HCEC 1CT (cell line): ENCODE measurements around the gene FMNL2.
A peak's percentile ranks its signal among the peaks of the same experiment; 100 is the strongest.
"Not testable (repeated sequence)": the region's sequence is repeated elsewhere in the genome, so short reads cannot be mapped to it uniquely, and the experiment has no call there.

Experiments
- DNase-seq: peaks from one replicate; pipeline ENCODE4 v3.0.0-alpha.2; 2017

The FMNL2 gene

DNA sequence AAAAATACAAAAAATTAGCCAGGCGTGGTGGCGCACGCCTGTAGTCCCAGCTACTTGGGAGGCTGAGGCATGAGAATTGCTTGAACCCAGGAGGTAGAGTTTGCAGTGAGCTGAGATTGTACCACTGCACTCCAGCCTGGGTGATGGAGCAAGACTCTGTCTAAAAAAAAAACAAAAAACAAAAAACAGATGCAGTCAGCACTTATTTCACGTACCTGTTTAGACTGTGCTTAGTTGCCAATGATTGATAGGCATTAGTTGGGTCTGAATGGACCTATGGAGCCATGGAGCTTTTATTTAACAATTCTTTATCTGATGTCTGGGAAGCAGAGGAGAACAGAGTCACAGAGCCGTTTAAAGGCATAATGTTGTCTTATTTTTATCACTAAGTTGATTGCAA is 139.5 kb downstream of the FMNL2 start:
- not testable (repeated sequence) for DNase-seq

DNA sequence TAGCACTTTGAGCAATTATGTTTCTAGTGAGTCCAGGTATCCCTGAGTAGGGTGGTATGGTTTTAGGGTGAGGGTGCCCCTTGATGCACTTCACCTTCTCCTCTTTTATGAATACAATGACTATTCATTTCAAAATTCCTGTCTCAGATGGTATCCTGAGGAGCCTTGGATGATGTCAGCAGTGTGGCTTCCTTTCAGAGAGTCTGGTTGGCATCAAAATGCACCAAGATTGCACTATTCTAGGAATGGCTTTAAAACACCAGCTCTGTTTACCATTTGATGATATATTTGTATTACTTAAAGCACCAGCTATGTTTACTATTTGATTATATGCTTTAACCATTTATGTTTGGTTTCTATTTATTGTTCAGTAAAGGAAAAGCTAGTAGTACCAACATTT is 141.0 kb downstream of the FMNL2 start:
- no peak for DNase-seq

DNA sequence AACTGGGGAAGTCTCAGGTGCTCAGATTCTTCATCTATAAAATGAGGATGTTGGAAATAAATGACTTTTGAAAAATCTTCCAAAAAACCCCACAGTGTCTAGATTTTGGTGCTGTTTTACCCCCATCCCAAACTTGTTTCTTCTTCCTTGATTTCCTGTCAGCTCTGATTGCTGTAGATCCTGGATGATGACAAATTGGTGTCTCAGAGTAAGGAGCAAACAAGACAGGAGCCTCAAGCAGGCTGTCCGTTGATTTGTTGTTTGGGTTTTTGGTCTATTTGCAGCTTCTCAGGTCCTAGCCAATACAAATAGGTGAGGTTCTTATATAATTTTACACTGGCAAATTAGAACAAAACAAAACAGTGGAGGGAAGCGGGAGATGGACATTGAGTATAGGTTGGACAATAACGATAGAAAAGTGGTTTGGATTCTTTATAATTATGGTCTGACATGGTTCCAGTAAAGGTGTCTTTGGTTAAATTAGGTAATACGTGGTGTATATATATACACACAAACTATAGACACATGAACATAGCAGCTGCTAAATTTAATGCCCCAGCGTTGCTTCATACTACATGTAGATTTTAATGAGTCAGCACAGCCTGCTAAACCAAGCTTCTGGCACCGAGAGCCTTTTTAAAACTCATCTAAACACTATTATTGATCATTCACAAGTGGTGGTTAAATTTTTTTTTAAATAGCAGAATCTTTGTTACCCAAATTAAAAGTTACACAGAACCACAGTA is 142.5 kb downstream of the FMNL2 start:
- DNase-seq: peak; percentile 66

DNA sequence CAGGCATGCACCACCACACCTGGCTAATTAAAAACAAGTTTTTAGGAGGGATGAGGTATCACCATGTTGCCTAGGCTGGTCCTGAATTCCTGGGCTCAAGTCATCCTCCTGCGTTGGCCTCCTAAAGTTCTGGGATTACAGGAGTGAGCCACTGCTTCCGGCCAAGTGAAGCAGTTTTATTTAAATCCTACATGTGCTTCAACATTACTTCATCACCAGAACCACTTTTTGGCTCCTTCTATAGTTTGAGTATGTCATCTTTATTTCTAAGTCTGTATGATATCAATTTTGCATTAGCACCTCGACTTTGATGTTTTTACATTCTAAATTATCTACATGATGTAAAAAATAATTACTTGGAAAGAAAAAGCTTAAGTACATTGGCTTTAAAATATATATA is 144.3 kb downstream of the FMNL2 start:
- DNase-seq: no peak

DNA sequence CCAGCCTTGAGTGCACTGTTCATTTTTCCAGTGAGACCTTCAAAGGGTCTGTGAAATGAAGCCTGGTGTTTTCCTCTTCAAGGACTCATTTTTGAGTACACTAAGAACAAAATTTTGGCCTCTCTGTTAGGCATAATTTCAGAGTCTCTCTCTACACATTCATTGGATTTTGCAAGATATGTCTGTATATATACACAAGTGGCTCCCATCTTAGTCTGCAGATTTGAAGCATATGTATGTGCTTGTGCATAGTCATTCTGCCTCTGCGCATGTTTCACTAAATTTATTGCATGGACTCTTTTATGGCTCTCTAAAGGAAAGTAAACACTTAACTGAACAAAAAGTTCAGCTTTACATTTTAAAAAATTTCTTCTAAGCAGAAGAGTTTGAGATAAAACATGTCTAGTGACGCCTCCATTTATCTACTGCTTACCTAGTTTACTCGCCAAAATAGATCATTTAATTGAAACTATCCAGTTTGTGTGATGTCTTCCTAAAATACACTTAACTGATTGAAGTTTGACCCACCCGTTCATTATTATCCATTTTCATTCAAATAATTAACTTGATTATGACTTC is 145.9 kb downstream of the FMNL2 start:
- no peak for DNase-seq

DNA sequence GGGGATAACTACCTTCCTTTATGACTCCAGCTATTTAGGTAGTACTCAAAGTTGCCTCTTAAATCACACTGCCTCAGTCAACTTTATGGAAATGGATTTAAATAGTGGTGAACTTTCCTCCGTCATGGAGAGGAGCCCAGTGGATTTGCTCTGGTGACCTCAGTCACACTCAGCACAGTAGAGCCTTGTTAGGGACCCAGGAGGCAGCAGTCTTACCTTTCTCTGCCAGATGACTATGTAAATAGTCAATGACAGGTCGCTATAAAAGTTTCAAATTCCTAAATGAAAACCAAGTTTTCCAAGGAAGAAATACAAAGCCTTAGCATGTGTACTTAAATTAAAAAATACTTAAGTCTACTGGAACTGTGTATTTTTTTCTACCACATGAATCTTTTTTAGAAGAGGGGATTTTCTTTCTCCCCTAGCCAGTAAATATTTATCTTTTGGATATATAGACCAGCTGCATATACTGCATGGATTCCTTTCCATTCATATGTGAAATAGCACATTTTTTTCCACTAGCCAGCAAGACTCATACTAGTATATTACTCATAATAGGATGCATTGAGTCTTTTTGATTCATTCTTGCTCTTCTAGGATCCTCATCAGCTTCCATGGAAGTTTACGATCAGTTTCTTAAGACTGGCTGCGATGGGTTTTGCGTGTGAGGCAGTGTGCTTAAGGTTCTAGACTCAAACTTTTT is 147.1 kb downstream of the FMNL2 start:
- DNase-seq: no peak

DNA sequence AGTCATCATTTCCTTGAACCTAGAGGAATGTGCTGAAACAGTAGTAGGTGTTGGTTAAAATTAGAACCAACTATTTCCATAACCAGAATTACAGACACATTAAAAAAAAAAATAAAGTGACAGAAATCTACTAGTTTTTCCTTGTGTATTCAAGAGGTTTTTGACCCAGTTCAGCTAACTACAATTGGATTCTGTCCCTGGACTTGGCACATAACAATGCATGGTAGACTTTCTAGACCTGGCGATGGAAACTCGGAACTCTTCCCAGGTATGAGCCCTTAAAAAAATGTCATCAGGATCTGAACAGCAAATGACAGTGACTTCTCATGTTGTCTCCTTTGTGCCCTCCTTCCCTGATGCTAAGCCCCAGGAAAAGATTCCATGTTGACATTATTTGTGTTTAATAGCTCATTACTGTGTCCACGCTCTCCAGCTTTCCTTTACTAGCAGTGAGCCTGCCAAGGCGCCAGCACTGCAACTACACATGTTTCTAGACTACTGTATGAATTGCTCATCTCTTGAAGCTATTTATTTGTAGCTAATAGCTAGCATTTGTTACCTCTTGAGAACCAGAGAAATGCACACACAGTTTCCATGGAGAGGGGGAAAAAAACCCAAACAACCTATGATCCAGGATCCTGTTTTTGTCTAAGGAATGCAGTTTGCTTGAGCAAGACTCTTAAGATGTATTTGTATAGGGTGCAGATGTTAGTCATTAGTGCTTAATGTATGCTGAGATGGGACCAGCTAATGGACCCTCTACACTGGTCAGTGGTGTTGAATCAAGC is 148.5 kb downstream of the FMNL2 start:
- no peak for DNase-seq

DNA sequence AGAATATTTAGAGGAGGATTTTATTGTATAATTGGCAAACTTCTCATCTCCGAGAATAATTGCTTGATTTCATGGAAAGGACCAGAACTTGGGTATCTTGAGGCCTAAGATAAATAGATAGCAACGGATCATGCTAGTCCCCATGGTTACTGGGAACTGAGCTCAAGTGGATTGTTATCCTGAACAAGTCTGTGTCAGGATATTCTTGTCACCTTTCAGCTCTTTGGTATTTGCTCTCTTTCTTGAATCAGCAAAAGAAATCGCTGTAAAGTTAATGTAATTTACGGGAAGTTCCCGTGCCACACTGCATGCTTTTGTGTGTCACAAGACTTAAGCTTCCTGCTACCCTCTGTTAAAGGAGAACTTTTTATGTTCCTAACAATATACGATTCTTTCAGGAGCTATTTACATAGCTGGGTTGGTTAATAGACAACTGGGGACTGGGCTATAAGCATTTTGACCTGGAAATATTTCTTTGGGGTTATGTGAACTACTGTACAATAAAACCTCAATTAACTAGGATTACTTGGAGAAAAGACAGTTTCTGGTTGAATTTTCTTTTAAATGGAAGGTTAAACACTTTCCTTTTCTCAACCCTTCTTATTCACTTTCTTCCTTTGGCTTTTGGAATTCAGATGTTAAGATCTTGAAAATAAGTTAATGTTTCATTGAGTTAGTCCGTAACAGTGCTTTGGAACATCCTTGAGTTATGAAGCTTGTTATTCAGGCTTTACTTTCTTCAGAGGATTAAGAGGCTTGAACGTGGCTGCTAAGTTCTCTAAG is 151.2 kb downstream of the FMNL2 start:
- no peak for DNase-seq

DNA sequence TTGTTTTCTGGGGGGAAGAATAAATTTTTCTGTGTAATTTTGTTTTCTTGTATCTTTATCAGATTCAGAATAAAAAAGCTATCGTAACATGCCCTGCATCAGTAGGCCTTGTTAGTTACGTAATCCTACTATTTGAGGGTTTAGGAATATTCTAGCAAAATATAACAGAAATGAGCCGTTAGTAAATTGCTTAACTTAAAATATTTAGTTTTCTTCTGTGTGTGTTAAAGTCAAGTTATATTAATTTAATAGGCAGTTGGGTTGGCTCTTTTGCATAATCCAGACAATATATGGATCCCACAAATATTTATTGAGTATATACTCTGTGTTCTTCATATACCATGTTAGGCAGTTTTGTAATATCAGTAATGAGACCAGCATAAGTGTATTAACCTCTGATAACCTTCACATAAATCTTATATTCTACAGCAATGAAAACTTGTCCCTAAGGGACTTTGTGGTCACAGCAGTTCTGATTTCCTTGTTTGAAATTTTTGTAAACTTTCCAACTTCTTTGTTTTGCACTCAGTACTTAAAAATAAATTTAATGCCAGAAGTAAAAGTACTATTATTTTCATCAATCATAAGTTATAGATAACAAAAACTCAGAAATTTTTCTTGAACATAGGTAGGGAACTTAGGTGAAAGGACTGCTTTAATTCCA is 151.9 kb downstream of the FMNL2 start:
- no peak for DNase-seq

DNA sequence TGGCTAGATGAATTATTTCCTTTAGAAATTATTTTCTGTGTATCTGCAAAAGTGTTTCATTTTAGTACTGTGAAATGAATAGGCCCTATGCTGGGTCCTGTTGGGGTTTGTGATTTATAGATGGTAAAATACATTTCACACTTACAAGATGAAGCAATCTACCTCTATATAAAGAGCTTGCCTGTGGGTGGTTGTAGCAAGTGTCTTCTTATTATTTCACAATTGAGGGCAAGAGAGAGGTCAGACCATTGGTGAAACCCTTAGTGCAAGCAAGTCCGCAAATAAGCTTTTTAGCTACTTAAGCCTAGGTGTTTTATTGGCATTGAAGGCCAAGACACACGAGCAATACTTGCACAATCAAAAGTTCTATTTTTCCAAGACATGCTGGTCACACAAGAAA is 153.1 kb downstream of the FMNL2 start:
- DNase-seq: no peak

DNA sequence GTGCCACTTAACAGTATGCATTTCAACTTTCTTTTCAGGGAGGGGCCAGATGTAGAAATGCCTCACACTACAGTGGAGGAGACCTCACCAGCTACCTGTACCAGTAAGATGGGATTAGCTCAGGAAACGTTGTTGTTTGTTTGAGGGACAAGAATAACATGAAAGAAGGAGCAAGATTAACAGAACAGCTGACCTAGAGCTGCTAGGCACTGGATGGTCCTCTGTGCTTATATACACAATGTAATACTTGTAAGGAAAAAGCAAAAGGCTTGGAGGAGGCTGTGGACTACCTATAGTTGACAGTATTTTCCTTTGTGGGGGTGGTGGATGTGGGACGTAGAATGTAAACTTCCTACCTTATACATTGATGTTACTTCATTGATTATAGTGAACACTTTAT is 154.4 kb downstream of the FMNL2 start:
- no peak for DNase-seq

DNA sequence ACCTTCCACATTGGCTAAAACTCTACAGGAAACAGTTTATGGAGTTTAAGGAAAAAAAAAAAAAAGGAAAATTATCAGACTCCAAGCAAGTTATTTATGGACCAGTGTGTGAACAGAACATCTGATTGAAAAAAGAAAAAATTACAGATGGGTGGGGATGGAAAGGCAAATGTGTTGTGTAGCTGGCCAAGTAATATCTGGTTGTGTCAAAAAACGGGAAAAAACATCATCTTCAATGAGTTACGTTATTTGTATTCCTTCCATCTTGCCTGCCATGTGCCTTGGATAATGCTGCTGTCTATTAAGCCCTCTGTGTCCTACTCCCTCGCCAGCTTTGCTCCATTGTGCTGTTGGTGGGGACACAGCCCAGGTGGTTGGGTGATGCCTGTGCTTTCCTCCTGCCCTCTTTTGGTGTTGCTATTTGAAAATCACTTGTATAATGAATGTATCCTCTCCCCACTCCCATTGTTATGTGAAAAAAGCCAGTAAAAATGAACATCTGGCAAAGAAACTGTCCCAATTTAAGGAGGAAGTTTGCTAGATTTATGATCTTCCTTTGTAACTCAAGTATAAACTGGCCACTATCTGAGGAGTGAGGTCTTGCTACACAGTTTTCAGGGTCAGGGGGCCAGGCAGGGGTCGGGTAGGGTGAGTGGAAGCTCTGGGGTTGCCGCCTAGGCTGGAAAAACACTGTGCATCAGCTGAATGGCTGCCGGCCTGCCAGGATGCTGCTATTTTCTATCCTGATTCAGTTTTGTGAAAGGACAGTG is 155.9 kb downstream of the FMNL2 start:
- no peak for DNase-seq

DNA sequence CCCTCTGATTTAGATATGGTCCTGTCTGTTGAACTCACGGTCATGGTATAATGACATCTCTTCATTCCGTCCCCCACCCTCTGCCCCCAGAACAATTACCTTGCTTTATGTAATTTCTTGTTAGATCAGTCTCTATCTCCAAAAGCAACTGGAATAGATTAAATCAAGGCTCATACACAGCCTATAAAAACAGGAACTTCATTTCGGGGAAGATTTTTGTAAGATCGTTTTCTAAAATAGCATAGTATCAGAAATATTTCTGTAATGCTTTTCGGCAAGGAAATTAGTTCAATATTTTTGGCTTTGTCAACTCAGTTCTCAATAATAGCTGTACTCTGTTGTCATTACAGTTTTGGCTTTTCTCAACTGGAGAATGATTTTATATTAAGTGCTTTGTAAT is 157.2 kb downstream of the FMNL2 start:
- no peak for DNase-seq

DNA sequence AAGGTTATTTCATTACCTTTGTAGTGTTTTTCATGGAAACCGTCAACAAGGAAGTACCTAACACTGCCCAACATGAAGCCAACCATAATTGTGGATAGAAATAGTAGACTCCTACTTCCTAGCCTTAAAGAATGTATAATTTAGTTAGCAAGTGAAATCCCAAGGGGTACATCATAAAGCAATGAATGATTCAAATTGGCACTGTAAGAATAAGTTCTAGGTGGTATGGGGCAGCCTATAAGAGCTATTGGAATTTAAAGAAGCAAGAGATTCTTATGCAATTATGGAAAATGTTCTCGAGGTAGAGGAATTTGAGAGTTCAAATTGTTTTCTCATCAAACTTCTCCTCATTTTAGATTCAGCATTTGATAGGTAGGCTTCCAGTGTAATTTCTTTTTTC is 157.9 kb downstream of the FMNL2 start:
- no peak for DNase-seq

DNA sequence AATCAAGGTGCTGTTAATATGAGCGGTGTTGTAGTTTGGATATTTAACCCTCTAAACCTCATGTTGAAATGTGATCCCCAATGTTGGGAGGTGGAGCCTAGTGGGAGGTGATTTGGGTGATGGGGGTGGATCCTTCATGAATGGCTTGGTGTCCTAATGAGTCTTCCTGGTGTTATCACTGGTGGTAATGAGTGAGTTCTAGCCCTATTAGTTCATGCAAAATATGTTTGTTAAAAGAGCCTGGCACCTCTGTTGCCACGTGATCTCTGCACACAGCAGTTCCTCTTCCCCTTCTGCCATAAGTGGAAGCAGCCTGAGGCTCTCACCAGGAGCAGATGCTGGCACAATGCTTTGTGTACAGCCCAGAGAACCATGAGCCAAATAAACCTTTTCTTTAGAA is 158.4 kb downstream of the FMNL2 start:
- no peak for DNase-seq

DNA sequence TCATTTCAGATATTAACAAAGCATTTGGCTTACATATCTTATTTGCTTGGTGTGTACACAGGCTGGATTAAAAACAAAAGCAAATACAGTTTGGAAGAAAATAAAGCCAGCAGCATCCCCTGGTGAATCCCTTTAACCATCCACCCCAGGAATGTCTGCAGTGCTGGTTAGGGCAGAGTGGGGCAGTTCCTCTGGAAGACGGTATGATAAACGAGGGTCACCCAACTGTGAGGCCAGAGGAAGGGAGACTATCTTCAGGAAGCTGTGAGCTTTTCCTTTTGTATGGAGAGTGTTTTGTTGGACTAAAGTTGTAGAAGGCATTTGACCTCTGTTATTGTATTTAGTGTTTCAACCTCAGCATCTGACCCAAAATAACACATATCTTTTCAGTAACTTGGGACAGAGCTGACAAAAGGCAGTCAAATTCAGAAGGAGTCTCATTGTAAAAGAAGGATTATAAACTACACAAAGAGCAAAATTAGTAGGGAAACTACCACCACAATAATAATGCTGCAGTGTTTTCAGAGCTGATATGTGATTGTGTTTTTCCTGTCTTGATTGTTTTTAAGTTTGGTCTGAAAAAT is 159.1 kb downstream of the FMNL2 start:
- no peak for DNase-seq

DNA sequence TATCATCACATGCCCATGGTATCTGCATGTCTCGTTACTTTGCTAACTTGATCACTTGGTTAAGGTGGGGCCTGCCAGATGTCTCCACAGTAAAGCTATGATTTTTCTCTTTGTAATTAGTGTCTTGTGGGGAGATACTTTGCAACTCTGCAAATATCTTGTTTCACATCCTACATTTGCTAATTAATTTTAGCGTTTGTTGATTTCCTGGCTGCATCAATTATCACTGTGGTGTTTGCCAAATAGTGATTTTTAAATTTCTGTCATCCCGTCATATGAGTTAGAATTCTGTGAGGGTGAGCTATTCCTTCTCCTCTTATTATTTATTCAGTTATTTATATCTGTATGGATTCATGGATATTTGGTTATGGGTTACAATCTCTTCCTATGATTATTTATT is 161.4 kb downstream of the FMNL2 start:
- no peak for DNase-seq

DNA sequence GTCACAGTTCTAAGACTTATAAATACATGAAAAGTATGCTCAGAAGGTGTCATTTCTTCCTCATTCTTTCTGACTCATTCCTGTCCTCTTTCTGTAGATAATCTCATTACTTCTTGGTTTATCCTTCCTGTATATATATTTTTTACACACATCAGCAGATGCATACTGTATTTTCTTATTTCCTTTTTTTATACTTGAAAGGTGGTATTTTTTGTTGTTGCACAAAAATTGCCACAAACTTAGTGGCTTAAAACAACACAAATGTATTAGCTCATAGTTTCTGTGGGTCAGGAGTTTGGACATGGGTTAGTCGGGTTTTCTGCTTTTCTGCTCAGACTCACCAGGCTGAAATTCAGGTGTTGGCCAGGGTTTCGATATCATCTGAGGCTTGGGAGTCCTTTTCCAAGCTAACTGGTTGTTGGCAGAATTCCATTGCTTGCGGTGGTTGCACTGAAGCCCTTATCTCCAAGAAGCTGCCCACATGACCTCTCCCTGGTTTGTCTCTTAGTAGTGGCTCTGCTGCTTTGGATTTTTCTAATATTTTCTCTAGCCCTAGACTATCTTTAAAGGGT is 162.6 kb downstream of the FMNL2 start:
- DNase-seq: peak; percentile 11

DNA sequence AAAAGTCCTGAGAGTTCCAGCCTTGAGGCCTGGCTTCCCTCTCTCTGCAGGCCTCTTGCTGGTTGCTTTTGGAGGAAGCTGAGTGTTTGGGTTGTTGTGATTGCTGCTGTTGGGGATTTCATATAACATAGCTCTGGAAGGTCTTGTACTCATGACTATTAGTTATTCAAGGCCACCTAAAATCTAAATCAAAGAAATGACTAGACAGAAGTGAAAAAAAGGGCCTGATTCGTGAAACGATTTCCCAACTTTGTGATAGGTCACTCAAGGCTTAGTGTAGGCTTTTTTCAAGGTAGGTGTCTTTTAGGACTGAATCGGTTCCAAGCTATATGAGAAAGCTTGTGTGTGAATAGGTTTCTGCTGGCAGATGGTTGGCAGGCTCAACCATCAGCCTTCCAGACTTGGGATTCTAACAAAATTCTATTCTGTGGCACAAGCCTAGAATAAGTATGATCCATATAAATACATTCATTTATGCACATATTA is 164.4 kb downstream of the FMNL2 start:
- no peak for DNase-seq
